ENCODE measurements around the gene PLD6.

DNA sequence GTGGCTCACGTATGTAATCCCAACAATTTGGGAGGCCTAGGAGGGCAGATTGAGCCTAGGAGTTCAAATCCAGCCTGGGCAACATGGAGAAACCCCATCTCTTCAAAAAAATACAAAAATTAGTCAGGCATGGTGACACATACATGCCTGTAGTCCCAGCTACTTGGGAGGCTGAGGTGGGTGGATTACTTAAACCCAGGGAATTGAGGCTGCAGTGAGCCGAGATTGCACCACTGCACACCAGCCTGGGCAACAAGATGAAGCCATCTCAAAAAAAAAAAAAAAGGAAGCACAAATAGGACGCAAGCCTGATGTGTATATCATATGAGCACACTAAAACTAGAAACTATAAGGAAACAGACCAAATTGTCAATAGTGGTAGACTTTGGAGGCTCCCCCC lies 47.9 kb upstream of the PLD6 start:
- no peak for TF ChIP-seq POLR2AphosphoS5 (IDR thresholded peaks at IDR 0.05; ENCODE audit: low read depth, low read length)
- no peak for TF ChIP-seq POLR2A (IDR thresholded peaks at IDR 0.05; ENCODE audit: low read depth, low read length)
